8988T (cell line): ENCODE measurements around the gene UNC13A.
A peak's percentile ranks its signal among the peaks of the same experiment; 100 is the strongest.

Experiments used
- DNase-seq: peaks from one replicate; pipeline ENCODE4 v3.0.0; 2011

Gene UNC13A

DNA sequence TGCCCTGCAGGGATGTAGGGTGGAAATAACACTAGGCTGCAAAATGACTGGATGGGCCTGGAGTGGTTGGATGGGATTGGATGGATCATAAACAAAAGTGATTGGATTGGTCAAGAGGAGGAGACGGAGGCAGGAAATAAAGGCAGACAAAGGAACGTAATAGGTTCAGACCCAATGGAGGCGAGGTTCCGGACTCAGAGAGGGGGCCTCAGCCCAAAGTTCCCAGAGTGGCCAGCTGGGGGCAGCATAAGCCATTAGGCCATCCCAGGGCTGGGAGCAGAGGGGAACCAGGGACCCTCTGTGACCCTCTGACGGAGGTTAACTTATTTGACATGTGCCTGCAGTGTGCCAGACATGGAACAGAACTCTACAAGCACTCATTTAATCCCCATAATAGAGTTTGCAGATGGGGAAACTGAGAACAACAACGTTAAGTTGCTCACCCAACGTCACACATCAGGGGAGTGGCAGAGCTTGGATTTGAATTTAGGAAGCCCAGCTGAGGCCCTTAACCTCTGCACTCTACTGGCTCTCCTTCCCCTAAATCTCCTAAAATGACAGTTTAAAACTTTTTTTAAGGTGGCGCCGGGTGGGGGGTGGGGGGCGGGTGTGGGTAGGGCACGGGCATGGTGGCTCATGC is 15.8 kb upstream of the UNC13A start:
- no peak for DNase-seq

DNA sequence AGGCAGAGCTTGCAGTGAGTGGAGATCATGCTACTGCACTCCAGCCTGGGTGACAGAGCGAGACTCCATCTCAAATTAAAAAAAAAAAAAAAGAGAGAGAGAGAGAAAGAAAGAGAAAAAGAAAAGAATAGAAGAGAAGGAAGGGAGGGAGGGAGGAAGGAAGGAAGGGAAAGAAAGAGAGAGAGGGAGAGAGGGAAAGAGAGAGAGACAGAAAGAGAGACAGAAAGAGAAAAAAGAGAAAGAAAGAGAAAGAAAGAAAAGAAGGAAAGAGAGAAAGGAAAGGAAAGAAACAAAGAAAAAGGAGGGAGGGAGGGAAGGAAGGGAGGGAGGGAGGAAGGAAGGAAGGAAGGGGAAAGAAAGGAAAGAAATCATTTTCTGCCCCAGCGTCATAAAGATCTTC is 7.0 kb upstream of the UNC13A start:
- no peak for DNase-seq

DNA sequence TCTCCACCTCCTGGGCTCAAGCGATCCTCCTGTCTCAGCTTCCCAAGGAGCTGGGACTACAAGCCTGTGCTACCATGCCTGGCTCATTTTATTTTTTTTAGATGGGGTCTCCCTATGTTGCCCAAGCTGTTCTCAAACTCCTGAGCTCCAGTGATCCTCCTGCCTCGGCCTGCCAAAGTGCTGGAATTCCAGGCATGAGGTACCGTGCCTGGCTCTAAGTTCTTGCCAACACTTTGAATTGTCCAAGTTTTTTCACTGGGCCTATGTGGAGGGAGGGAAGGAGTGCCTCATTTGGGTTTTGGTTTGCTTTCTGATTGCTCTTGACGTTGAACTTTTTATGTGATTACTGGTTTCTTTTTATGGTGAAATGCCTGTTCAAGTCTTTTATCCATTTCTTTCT is 4.4 kb upstream of the UNC13A start:
- DNase-seq: no peak

DNA sequence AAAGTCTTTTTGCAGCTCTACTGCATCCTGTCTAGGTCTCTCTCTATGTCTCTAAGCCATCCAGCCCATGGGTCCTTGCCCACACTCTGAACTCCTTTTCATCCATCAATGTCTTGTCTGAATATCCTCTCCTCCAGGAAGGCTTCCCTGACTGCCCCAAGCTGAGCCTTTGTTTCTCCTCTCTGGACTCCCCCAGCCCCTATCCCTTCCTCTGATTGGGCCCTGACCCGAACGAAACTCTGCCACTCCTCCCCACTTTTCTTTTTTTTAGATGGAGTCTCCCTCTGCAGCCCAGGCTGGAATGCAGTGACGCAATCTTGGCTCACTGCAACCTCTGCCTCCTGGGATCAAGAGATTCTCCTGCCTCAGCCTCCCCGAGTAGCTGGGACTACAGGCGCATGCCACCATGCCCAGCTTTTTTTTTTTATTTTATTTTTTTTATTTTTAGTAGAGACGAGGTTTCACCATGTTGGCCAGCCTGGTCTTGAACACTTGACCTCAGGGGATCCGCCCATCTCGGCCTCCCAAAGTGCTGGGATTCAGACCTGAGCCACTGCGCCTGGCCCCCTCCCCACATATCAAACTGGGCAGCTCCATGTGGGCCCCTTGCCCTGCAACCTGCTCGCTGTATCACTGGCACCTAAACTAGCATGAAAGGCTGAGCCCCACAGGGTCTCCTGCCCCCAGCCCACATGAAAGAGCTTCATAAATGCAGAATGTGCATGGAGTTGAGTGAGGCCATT is 870 bp upstream of the UNC13A start:
- DNase-seq: no peak

DNA sequence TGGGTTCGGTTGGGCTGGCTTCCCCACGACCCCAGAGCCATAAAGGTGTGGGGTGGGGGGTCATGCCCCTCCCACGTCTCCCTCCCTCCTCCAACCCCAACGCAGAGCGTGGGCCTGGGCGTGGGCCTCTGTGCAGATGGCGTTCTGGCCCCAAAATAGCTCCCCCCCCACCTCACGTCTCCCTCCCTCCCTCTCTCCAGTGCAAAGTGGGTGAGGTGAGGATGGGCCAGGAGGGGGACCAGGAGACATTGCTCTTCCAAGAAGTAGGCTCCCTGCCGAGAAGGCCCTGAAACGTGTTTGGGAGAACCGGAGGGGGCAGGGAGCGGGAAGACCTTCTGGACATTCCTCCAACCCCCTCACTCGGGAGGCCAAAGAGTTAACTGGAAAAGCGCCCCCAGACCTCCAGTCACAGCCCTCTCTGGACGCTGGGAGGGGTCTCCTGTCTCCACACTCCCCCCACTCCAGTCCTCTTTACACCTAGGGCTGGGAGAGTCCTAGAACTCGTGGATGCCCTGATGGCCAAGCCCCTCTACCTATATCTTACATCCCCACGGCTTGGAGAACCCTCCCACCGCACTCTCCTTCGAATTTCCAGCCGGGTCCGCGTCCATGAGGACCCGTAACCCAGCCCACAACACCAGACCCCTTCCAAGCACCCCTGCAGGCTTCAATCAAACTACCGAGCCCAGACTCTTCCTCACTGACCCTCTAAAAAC is 855 bp downstream of the UNC13A start:
- no peak for DNase-seq

DNA sequence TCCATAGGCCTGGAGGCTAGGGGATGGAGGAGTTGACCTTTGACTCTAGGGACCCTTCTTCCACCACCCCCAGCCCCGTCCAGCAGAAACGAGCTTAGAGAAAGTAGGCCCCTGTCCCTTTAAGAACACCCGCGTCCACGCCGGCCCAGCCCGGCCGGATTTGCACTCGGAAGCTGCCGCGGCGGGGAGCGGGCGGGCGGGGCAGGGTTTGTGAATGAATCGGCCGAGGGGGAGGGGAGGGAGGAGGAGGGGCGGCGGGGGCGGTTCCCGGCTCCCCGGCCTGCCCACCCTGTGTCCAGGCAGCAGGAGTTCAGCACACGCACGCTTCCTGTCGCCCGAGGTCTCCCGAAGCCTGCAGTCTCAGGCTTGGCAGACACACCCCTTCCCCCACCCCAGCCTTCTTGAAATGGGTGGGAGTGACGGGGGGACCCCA is 1.5 kb downstream of the UNC13A start:
- peak; percentile 63 for DNase-seq

DNA sequence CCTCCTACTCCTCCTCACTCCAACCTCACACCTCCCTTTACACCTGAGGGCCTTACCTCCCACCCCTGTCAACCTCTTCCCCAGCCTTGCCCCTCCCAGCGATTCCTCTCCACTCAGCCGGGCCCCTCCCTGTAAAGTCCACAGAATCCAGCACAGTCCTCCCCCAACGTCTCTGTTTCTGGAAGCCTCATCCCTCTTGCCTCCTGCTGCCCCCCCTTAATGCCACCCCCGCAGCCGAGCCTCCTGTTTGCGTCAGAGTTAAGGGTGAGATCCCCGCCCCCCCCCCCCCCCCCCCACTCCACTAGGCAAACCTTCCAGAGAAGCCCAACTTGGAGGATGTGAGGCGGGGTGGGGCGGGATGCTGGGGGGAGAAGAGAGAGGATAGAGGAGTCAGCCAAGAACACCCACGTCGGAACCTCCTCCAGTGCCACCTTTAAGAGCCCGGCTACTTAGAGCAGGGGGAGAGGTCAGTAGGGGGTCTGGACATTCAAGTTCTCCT is 2.1 kb downstream of the UNC13A start:
- no peak for DNase-seq

DNA sequence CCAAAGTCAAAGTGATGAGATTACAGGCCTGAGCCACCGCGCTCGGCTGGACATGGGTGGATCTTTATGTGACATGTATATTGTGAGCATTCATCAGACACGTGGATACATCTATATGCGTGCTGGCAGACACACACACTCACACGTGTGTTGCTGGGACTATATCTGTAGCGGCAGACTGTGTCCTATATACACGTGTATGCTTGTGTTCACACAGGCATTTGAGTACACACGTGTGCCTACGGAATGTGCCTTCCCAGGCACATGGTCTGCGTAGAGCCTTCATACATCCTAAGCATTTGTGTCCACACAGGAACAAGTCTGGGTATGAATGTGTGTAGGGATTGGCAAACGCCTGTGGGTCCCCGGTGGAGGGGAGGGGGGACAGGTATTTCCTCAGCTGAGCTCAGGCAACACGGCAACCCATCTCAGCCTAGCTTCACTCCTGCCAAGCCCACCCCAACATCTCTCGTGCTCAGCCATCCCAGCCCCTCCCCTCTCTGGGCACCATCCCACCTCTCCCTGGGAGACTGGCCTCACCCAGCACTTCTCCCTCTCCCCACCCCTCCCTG is 2.6 kb downstream of the UNC13A start:
- DNase-seq: no peak

DNA sequence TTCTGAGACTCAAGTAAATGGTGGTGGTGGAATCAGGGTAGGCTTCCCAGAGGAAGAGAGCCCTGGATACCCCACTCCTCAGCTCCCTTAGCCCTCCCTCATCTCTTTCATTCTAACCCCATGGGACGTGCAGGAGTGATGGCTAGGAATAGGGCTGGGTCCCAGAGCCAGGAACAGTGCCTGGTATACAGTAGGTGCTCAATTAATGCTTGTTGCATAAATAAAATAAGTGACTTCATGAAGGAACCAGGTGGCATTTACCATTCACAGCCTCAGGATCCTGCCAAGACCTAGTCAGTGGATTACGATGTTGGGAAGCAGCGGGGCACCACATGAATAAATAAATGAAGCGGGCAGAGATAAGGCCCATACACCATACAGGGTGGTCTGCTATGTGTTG is 3.9 kb downstream of the UNC13A start:
- no peak for DNase-seq

DNA sequence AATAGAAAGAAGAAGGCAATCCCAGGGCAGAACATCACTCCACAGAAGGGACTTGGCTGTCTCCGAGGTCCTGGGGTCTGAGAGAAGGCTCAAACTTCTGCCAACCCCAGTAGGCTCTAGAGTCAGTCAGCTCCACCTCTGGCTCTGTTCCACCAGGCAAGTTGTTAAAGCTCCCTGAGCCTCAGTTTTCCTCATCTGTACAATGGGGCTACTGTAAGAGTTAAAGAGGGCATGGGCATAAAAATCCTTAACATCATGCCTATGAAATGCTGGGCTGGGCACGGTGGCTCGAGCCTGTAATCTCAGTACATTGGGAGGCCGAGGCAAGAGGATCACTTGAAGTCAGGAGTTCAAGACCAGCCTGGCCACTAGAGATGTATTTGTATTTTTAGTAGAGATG is 5.1 kb downstream of the UNC13A start:
- no peak for DNase-seq

DNA sequence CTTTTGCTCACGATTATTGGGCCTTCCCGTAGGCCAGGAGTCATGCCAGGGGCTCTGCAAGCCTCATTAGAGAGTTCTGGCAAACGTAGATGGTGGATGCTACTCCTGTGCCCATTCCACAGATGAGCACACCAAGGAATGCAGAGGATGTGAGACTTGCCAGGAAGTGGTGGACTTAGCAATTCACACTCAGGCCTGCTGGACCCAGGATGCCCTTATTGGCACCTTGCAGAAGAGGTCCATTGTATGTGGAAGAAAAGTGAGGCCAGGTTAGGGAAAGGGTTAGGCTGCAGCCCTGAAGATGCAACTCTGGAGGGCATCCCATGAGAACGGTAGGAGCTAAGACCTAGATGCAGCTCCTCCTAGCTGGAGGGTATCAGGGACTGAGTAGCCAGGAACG is 5.9 kb downstream of the UNC13A start:
- no peak for DNase-seq

DNA sequence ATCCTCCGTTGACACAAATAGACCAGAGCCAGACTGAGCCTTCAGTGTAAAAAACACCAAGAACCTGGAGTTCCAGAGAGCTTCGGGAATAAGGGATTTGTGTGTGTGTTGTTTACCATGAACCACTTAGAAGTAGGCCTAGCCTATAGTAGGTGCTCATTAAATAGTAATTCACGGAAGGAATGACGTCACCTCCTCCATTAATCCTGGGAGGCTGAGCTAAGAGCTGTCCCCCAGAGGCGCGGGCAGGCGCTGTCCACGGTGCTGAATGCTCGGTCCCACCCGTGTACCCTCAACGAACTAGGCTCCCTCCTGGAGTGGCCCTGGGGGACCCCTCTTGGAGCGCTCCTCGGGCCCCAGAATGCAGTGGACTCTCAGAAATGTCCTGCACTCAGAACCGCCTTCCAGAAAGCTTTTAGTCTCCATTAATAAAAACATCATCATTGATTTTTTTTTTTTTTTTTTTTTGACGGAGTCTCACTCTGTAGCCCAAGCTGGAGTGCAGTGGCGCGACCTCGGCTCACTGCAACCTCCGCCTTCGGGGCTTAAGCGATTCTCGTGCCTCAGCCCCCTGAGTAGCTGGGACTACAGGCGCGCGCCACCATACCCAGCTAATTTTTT is 6.5 kb downstream of the UNC13A start:
- no peak for DNase-seq

DNA sequence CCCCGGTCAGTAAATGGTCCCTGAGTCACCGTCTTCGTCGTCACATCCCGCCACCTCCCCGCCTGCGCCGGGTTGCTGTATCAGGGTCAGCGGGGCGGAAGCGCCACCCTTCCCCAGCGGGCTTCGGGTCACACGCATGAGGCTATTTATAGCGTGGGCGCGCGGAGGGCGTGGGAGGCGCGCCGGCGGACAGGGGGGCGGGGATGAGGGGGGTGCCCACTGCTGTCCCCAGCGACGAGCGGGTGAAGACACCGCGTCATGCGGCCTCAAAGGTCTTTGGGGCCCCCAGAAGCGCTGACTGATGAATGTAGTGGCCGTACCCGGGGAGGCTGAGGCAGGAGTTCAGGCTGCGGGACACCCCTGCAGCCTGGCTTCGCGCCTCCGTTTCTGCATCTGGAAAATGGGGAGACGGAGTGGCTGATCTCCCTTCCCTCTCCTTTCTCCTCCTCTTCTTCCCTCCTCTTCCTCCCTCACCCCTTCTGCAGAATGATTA is 7.9 kb downstream of the UNC13A start:
- peak; percentile 80 for DNase-seq

DNA sequence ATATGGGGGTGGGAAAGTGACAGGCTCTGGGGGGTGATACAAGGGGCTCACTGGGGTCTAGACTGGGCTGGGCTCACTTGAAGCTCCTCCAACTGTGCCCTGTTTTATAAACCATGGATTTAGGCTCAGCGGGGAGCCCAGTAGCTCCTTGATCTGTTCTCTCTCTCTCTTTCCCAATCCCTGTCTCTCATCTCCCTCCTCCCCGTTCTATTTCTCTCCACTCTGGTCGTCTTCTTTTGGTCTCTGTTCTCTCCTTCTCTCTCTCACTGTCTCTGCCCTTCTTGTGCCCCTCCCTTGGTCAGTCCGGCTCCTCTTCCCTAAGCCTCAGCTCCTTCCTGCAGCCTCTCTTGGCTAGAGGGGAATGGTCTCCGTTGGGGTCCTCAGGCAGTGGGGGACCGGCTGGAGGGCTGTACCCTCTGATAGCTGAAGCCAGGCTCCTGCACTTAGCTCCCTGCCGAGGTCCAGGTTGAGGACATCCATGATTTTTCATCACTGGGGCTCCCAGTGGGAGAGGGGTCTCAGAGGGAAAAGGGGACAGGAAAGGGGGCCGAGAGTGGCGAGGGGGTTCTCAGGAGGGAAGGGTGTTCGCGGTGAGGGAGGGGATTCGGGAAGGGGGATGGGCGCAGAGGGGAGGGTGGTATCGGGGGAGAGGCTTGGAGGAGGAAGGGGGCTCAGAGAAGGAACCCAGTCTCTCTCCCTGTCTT is 8.5 kb downstream of the UNC13A start:
- no peak for DNase-seq

DNA sequence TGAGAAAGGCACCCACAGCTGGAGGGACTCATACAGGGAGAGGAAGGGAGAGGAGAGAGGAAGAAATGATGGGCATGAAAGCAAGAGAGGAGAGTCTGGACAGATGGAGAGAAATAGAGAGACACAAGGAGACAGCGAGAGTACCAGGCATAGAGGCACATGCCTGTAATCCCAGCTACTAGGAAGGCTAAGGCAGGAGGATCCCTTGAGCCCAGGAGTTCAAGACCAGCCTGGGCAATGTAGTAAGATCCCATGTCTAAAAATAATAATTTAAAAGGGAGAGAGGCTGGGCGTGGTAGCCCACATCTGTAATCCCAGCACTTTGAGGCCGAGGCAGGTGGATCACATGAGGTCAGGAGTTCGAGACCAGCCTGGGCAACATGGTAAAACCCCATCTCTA is 9.3 kb downstream of the UNC13A start:
- no peak for DNase-seq

DNA sequence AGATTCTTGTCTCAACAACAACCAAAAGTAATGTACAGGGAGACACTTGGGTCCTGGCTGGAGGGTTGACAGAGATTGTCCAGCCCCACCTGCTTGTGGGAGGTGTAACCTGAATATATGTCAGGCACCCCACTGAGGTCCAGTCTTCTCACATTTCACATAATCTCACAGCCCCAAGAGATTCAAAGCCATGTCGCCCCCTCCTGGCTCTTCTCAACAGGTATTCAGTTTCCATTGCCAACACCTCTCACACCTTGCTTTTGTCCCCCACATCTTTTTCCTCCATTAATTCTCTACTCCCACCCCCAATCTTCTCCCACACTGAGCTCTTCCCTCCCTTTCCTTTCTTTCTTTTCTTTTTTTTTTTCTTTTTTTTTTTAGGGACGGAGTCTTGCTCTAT is 11.2 kb downstream of the UNC13A start:
- DNase-seq: no peak

DNA sequence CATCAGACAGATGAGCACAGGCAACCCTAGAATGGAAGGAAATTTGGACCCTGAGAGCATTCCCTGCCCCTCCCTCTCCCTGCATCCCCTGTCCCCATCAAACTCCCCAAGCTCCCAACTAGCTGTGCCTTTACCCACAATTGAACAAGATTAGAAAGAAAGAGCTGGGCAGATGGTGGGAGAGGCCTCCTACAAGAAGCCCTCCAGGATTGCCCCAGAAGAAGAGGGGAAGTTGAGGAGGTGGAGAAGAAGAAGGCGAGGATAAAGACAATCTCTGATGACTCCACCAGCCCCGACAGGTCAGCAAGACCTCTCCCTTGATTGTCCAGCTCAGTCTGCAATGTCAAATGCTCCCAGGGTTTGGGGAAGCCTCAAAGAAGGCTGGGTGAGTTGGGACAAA is 11.9 kb downstream of the UNC13A start:
- no peak for DNase-seq

DNA sequence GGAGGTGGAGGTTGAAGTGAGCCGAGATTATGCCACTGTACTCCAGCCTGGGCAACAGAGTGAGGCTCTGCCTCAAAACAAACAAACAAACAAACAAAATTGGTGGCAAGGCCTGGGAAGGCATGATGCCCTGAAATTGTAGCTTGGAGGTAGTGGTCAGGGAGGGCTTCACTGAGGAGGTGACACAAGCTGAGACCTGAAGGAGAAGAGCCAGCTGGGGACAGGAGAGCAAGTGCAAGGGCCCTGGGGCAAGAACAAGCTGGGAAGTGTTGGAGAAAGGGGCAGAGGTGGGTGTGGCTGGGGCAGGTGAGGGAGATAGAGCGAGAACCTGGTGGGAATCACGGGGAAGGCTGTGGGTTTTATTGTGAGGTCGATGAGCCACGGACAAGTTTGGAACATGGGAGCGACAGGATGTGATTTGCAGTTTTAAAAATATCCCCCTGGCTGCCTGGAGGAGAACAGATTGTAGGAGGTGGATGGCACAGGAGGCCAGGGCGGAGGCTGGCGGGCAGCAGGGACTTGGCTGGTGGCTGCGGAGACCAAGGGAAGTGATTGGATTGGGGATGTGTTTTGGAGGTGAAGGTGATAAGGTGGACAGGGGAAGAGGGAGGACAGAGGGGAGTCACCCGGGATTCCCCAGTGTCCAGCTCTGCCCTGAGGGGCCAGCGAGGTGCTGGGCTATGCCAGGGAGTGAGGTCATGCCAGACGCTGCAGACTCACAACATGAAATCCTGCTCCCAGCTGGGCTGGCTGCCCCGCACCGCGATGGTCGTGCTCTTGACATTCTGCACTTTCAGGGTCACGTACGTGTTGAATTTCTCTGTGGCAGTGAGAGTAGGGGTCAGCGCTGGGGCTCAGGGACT is 14.0 kb downstream of the UNC13A start:
- DNase-seq: no peak

DNA sequence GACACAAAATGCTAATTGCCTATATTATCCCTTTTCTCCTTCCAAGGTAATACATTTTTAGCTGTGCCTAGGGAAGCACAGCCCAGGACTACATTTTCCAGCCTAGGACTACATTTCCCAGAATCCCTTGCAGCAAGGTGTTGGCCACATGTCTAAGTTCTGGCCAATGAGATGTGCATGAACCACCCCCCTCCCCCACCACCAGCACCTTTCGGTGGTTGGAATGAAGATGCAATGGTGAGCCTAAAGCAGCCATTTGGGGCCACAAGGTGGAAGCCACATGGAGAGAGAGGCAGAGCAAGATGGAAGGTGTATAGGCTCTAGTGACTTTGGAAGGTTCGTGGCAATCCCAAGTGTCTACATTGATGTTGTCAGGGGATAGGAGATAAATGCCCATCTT is 16.2 kb downstream of the UNC13A start:
- peak; percentile 49 for DNase-seq

DNA sequence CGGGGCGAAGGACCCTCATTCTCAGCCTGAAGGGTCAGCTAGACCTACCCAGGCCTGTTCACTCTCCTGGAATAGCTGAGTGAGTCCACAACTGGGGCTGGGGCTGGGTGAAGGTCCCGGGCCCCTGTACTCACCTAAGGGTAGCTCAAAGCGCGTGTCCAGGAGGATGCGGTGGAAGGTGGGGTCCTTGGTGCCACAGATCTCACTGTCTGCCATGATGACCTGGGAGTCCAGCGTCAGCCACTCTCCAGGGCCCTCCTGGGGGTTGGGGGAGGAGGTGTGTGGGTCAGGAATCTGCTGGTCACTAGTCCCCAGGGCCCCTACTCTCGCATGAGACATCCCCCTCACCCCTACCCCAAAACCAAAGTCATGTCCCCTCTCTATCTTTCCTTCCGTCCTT is 18.7 kb downstream of the UNC13A start:
- DNase-seq: no peak

DNA sequence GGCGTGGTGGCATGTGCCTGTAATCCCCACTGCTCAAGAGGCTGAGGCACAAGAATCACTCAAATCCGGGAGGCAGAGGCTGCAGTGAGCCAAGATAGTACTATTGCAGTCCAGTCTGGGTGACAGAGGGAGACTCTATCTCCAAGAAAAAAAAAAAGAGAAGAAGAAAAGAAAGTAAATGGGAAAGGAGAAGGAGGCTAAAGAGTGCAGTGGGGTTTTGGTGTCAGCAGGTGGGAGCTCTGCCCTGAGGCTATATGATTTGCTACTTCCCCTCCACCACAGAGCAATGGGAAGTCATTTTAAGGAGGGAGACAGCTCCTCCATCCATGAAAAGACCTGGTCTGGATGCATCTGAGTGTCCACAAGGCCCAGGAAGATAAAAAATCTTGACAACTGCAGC is 23.1 kb downstream of the UNC13A start:
- DNase-seq: no peak
